Measurements from ENCODE around the gene SUN5. TPM values are rescaled to one million over a fixed set of nuclear protein-coding genes. Genes with fewer than 3 reads are reported as not detected.

Gene SUN5
- total and polyA plus RNA-seq, 7 donors, result not detected

- no peak overlapping the region for H3K27ac ChIP-seq
- no peaks in the 10 kb centered on the region for H3K36me3 ChIP-seq
- no peaks in the 10 kb centered on the region for H3K4me1 ChIP-seq
- 66 to 78% methylated on average over 12 of the region's 12 CpGs for WGBS, 2 donors
- no peak for DNase-seq
- no peak overlapping the region for H3K4me3 ChIP-seq
- H3K27me3 ChIP-seq, result peaks cover 0 to 6% (median 0%) of the 10 kb centered on the region in 3 donors
- no peaks in the 10 kb centered on the region for H3K9me3 ChIP-seq
- intact Hi-C loops (cut with DNase I), result no loop called here
- TF ChIP-seq POLR2AphosphoS5 (IDR thresholded peaks at IDR 0.05) (no peak), CTCF (IDR thresholded peaks at IDR 0.05) (no peak), POLR2A (IDR thresholded peaks at IDR 0.05) (no peak), EP300 (IDR thresholded peaks at IDR 0.05) (no peak)
Measured at GRCh38 chr20:33013701-33014326, 9.6 kb upstream of the SUN5 start.

- Histone ChIP-seq H3K27me3 (peaks cover 0 to 6% (median 0%) of the 10 kb centered on the region in 3 donors), H3K4me1 (no peaks in the 10 kb centered on the region), H3K9me3 (no peaks in the 10 kb centered on the region), H3K36me3 (no peaks in the 10 kb centered on the region), H3K4me3 (no peak overlapping the region), H3K27ac (no peak overlapping the region)
- WGBS, 2 donors, result 77 to 84% methylated on average over 15 of the region's 15 CpGs
- DNase-seq, result no peak
- TF ChIP-seq POLR2AphosphoS5 (IDR thresholded peaks at IDR 0.05) (no peak), EP300 (IDR thresholded peaks at IDR 0.05) (no peak)
- intact Hi-C loops (cut with DNase I), result no loop called here
Measured at GRCh38 chr20:33012327-33013189, 8.3 kb upstream of the SUN5 start.

GRCh38 chr20:33010674-33011449 is 6.6 kb upstream of the SUN5 start:
- H3K4me1 ChIP-seq, result no peaks in the 10 kb centered on the region
- no peaks in the 10 kb centered on the region for H3K36me3 ChIP-seq
- 68 to 90% methylated on average over 8 of the region's 8 CpGs for WGBS, 2 donors
- DNase-seq, result no peak
- no peaks in the 10 kb centered on the region for H3K9me3 ChIP-seq
- TF ChIP-seq POLR2AphosphoS5 (IDR thresholded peaks at IDR 0.05) (no peak), POLR2A (IDR thresholded peaks at IDR 0.05) (no peak), EP300 (IDR thresholded peaks at IDR 0.05) (no peak), CTCF (IDR thresholded peaks at IDR 0.05) (no peak)
- intact Hi-C loops (cut with DNase I), result no loop called here
- H3K27ac ChIP-seq, result no peak overlapping the region
- H3K27me3 ChIP-seq, result no peaks in the 10 kb centered on the region
- H3K4me3 ChIP-seq, result no peak overlapping the region

- intact Hi-C loops (cut with DNase I), result no loop called here
- 77 to 82% methylated on average over 5 of the region's 5 CpGs for WGBS, 2 donors
- no peak overlapping the region for H3K27ac ChIP-seq
- DNase-seq, result no peak
- H3K4me3 ChIP-seq, result no peak overlapping the region
- H3K27me3 ChIP-seq, result no peaks in the 10 kb centered on the region
- H3K9me3 ChIP-seq, result no peaks in the 10 kb centered on the region
- H3K4me1 ChIP-seq, result no peaks in the 10 kb centered on the region
- H3K36me3 ChIP-seq, result no peaks in the 10 kb centered on the region
- TF ChIP-seq POLR2AphosphoS5 (IDR thresholded peaks at IDR 0.05) (no peak), POLR2A (IDR thresholded peaks at IDR 0.05) (no peak), CTCF (IDR thresholded peaks at IDR 0.05) (no peak), EP300 (IDR thresholded peaks at IDR 0.05) (no peak)
Measured at GRCh38 chr20:33010133-33010504, 5.9 kb upstream of the SUN5 start.

Measured in sigmoid colon (tissue), 7 donors.